Upper lobe of left lung (tissue), 6 donors: ENCODE measurements around the gene SNED1. TPM values are rescaled to one million over a fixed set of nuclear protein-coding genes. Genes with fewer than 3 reads are reported as not detected.
A peak's percentile ranks its signal among the peaks of the same experiment; 100 is the strongest.

ENCODE experiments used
- ATAC-seq, 2 donors: fragments of 200-7000 bp; cut with Tn5 transposase; one replicate each; pipeline ENCODE4 v1.9.1; 2022; ENCODE audit warnings: mild to moderate bottlenecking in 2 of 2, moderate library complexity in 2 of 2; ENCODE audit not compliant: low FRiP score in 2 of 2
- DNase-seq, 2 donors: peaks; one replicate each; pipeline ENCODE4 v3.0.0-alpha.2; 2019 to 2020
- H3K27ac ChIP-seq, 4 donors: fragments of 200-600 bp; sonication (generic); one replicate each; pipeline ENCODE4 v1.5.1; 2016 to 2019
- H3K27me3 ChIP-seq, 4 donors: fragments of 200-600 bp; sonication (generic); one replicate each; pipeline ENCODE4 v1.5.1; 2017 to 2019
- H3K36me3 ChIP-seq, 4 donors: fragments of 200-600 bp; sonication (generic); one replicate each; pipeline ENCODE4 v1.5.1; 2016 to 2019
- H3K4me1 ChIP-seq, 4 donors: fragments of 200-600 bp; sonication (generic); one replicate each; pipeline ENCODE4 v1.5.1; 2018 to 2019
- H3K4me3 ChIP-seq, 4 donors: fragments of 200-600 bp; sonication (generic); one replicate each; pipeline ENCODE4 v1.5.1; 2017 to 2019; ENCODE audit warnings: mild to moderate bottlenecking in 2 of 4, moderate library complexity in 1 of 4
- H3K9me3 ChIP-seq, 4 donors: fragments of 200-600 bp; sonication (generic); one replicate each; pipeline ENCODE4 v1.5.1; 2018 to 2019
- EP300 ChIP-seq, 4 donors: sonication (generic); formaldehyde crosslinking; IDR thresholded peaks; one replicate each; pipeline ENCODE4 v1.5.1; 2017; ENCODE audit warnings: antibody characterized with exemption in 4 of 4, control low read depth in 2 of 4
- POLR2A ChIP-seq, 4 donors: fragments of 450-650 bp; IDR thresholded peaks; one replicate each; pipeline ENCODE4 v1.5.1; 2016 to 2017; ENCODE audit warnings: antibody characterized with exemption in 4 of 4, mild to moderate bottlenecking in 2 of 4
- POLR2AphosphoS5 ChIP-seq, 2 donors: sonication (generic); formaldehyde crosslinking; IDR thresholded peaks; one replicate each; pipeline ENCODE4 v1.5.1; 2017; ENCODE audit warnings: antibody characterized with exemption in 2 of 2
- WGBS, 2 donors: methylation state at CpG; one replicate each; pipeline ENCODE4 v1.1.5; 2017 to 2018; 5-methylcytosine and 5-hydroxymethylcytosine counted together
- total RNA-seq, 6 donors: library from RNA; depleted of rRNA in 4 of 6; stranded (reverse); fragments of >200 nt in 4 of 6; gene quantifications; one replicate each; pipeline versions ENCODE4 v1.1.0 to v1.2.1, GENCODE V29; 2016 to 2021
- TF ChIP-seq, protein P1 (sequence below), 6 experiments: fragments of 450-650 bp in 4 of 6; fragments of 200-600 bp in 2 of 6; sonication (generic) in 2 of 6; IDR thresholded peaks; one replicate each; pipeline ENCODE4 v1.5.1; 2016 to 2019; ENCODE audit warnings: antibody characterized with exemption in 6 of 6
- donor health status: DM: no; HTN: no; CAD: no; lungs with moderate emphysema.
- donor health status: DM: no; HTN: yes; CAD: no; lungs with severe emphysema.

Gene SNED1
- total RNA-seq, 6 donors from 2014 or later = 26.0 to 189 (median 38.9) TPM

GRCh38 chr2:240959214-240959940 is 39.0 kb upstream of the SNED1 start:
- Histone ChIP-seq H3K36me3 (no peaks in the 10 kb centered on the region), H3K27ac (peak overlapping the region in 2 of 4 donors; percentile 30 to 77), H3K4me3 (no peak overlapping the region), H3K4me1 (peaks cover 14 to 35% (median 21%) of the 10 kb centered on the region in 4 donors), H3K9me3 (no peaks in the 10 kb centered on the region), H3K27me3 (no peaks in the 10 kb centered on the region)
- TF ChIP-seq, protein P1, sequence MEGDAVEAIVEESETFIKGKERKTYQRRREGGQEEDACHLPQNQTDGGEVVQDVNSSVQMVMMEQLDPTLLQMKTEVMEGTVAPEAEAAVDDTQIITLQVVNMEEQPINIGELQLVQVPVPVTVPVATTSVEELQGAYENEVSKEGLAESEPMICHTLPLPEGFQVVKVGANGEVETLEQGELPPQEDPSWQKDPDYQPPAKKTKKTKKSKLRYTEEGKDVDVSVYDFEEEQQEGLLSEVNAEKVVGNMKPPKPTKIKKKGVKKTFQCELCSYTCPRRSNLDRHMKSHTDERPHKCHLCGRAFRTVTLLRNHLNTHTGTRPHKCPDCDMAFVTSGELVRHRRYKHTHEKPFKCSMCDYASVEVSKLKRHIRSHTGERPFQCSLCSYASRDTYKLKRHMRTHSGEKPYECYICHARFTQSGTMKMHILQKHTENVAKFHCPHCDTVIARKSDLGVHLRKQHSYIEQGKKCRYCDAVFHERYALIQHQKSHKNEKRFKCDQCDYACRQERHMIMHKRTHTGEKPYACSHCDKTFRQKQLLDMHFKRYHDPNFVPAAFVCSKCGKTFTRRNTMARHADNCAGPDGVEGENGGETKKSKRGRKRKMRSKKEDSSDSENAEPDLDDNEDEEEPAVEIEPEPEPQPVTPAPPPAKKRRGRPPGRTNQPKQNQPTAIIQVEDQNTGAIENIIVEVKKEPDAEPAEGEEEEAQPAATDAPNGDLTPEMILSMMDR (IDR thresholded peaks at IDR 0.05) = no peak
- TF ChIP-seq POLR2A (IDR thresholded peaks at IDR 0.05) (no peak), EP300 (IDR thresholded peaks at IDR 0.05) (no peak)
- no peak for ATAC-seq
- peak in 1 of 2 donors; percentile 53 for DNase-seq
- 88 to 91% methylated on average over 8 to 15 of the region's 15 CpGs for WGBS, 2 donors

- no peak for TF ChIP-seq POLR2AphosphoS5 (IDR thresholded peaks at IDR 0.05)
- no peak for TF ChIP-seq POLR2A (IDR thresholded peaks at IDR 0.05)
- TF ChIP-seq, protein P1 (IDR thresholded peaks at IDR 0.05) = no peak
- no peak for TF ChIP-seq EP300 (IDR thresholded peaks at IDR 0.05)
- Histone ChIP-seq H3K27ac (peak overlapping the region in 3 of 4 donors; percentile 30 to 77 (median 69)), H3K4me3 (no peak overlapping the region), H3K4me1 (peaks cover 14 to 41% (median 22%) of the 10 kb centered on the region in 4 donors), H3K36me3 (no peaks in the 10 kb centered on the region), H3K27me3 (no peaks in the 10 kb centered on the region), H3K9me3 (no peaks in the 10 kb centered on the region)
- peak in 1 of 2 donors; percentile 75 for DNase-seq
- no peak for ATAC-seq
- WGBS, 2 donors = 76 to 80% methylated on average over 9 to 14 of the region's 14 CpGs
These were observed 38.5 kb upstream of the SNED1 start for GRCh38 chr2:240959941-240960308.

DNA sequence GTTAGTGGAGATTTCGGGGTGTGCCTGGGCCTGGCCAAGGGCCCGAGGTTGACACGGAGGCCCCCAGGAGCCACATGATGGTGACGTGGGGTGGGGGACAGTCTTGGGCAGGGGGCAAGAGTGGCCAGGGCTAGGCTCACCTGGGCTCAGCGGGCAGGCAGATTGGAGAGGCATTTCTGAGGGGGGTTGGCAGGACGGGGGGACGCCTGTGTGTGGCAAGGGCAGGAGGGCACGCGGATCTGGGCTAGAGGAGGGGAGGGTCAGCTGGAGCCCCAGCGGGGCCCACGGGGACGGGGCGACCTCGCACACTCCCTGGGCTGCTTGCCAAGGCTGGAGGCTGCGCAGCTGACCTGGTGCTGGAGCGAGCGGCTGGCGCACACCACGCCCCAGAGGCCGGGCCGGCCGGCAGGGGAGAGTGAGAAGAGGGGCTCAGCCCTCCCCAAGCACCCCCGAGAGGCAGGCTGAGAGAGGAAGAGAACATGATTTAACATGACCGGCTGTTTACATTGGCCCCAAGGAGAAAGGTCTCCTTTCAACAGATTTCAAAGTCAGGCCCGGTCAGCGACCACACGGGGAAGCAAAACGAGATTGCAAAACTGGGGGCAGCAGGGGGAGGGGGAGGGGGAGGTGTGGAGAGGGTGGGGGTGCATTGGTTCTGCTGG is 38.0 kb upstream of the SNED1 start:
- WGBS, 2 donors = 22 to 34% methylated on average over 10 to 12 of the region's 28 CpGs
- H3K4me3 ChIP-seq = peak overlapping the region in 1 of 4 donors; percentile 11
- peak; percentile 19 to 25 for ATAC-seq
- H3K27me3 ChIP-seq = no peaks in the 10 kb centered on the region
- TF ChIP-seq POLR2AphosphoS5 (IDR thresholded peaks at IDR 0.05) (no peak), EP300 (IDR thresholded peaks at IDR 0.05) (no peak), POLR2A (IDR thresholded peaks at IDR 0.05) (no peak)
- TF ChIP-seq, protein P1 (IDR thresholded peaks at IDR 0.05) = no peak
- DNase-seq = peak; percentile 64 to 89
- H3K27ac ChIP-seq = peak overlapping the region in 3 of 4 donors; percentile 30 to 77 (median 69)
- no peaks in the 10 kb centered on the region for H3K9me3 ChIP-seq
- no peaks in the 10 kb centered on the region for H3K36me3 ChIP-seq
- H3K4me1 ChIP-seq = peaks cover 14 to 46% (median 25%) of the 10 kb centered on the region in 4 donors

- H3K4me3 ChIP-seq = no peak overlapping the region
- no peak for TF ChIP-seq POLR2A (IDR thresholded peaks at IDR 0.05)
- TF ChIP-seq, protein P1 (IDR thresholded peaks at IDR 0.05) = no peak
- TF ChIP-seq EP300 (IDR thresholded peaks at IDR 0.05) = no peak
- TF ChIP-seq POLR2AphosphoS5 (IDR thresholded peaks at IDR 0.05) = no peak
- peak; percentile 18 to 19 for DNase-seq
- 65 to 73% methylated on average over 27 of the region's 27 CpGs for WGBS, 2 donors
- no peaks in the 10 kb centered on the region for H3K27me3 ChIP-seq
- ATAC-seq = no peak
- no peaks in the 10 kb centered on the region for H3K36me3 ChIP-seq
- H3K4me1 ChIP-seq = peaks cover 14 to 51% (median 26%) of the 10 kb centered on the region in 4 donors
- no peaks in the 10 kb centered on the region for H3K9me3 ChIP-seq
- H3K27ac ChIP-seq = peak overlapping the region in 2 of 4 donors; percentile 69 to 77
These were observed 37.2 kb upstream of the SNED1 start for GRCh38 chr2:240960971-240961876.
